Peyer's patch (tissue), 4 donors: ENCODE results near the gene UNK.

Experiments
- CTCF ChIP-seq, 6 experiments: fragments of 450-650 bp in 4 of 6; fragments of 200-600 bp in 2 of 6; sonication (generic) in 1 of 6; IDR thresholded peaks; one replicate each; pipeline ENCODE4 v1.5.1; 2017 to 2019; ENCODE audit warnings: antibody characterized with exemption in 6 of 6, mild to moderate bottlenecking in 3 of 6, moderate library complexity in 1 of 6
- POLR2A ChIP-seq, 2 donors: fragments of 450-650 bp; IDR thresholded peaks; one replicate each; pipeline ENCODE4 v1.5.1; 2017; ENCODE audit warnings: antibody characterized with exemption in 2 of 2, mild to moderate bottlenecking in 2 of 2, moderate library complexity in 2 of 2

GRCh38 chr17:75767881-75768280, 16.7 kb upstream of the UNK start:
- TF ChIP-seq CTCF (IDR thresholded peaks at IDR 0.05) (no peak), POLR2A (IDR thresholded peaks at IDR 0.05) (no peak)
